ENCODE results near the gene NTRK2.

NTRK2 gene

DNA sequence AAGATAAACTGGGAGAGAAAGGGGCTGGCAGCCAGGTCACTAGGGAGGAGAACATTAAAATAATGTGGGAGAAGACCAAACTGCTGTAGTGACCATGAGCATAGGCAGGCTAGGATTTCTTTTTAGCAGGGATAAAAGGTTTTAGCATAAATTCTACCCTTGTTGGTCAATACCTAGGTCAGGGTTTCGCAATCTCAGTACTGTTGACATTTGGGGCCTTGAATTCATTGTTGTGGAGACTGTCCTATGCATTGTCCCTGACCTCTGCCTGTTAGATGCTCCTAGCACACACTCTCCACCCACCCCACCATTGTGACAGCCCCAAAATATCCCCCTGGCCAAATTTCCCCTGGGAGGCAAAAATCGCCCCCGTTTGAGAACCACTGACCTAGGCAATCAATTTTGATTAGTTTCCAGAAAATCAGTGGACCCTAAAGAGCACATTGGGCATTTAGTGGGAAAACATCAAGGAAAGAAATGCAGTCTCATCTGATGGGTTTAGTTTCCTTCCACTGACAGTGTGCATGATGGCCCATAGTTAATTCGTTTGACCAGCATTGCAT is 181.4 kb downstream of the NTRK2 start:
- Histone ChIP-seq H3K36me3 (ENCODE audit: insufficient read depth, low read length) (no peaks in the 10 kb centered on the region), H3K79me2 (ENCODE audit: insufficient read depth, low read length) (no peaks in the 10 kb centered on the region), H3K4me3 (ENCODE audit: low read depth in 1 of 2, low read length in 2 of 2) (no peak overlapping the region), H4K20me1 (ENCODE audit: insufficient read depth, low read length) (no peaks in the 10 kb centered on the region), H3K4me2 (ENCODE audit: insufficient read depth, low read length) (no peak overlapping the region), H3K27me3 (ENCODE audit: insufficient read depth, low read length, poor library complexity) (peaks cover 4% of the 10 kb centered on the region), H2AFZ (ENCODE audit: low read depth, low read length) (no peak overlapping the region), H3K9ac (ENCODE audit: low read depth, low read length) (no peak overlapping the region), H3K4me1 (ENCODE audit: insufficient read depth, low read length) (no peaks in the 10 kb centered on the region), H3K27ac (ENCODE audit: low read length) (no peak overlapping the region), H3K9me3 (ENCODE audit: insufficient read depth, low read length, severe bottlenecking) (no peaks in the 10 kb centered on the region)
- TF ChIP-seq, protein P1, sequence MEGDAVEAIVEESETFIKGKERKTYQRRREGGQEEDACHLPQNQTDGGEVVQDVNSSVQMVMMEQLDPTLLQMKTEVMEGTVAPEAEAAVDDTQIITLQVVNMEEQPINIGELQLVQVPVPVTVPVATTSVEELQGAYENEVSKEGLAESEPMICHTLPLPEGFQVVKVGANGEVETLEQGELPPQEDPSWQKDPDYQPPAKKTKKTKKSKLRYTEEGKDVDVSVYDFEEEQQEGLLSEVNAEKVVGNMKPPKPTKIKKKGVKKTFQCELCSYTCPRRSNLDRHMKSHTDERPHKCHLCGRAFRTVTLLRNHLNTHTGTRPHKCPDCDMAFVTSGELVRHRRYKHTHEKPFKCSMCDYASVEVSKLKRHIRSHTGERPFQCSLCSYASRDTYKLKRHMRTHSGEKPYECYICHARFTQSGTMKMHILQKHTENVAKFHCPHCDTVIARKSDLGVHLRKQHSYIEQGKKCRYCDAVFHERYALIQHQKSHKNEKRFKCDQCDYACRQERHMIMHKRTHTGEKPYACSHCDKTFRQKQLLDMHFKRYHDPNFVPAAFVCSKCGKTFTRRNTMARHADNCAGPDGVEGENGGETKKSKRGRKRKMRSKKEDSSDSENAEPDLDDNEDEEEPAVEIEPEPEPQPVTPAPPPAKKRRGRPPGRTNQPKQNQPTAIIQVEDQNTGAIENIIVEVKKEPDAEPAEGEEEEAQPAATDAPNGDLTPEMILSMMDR (IDR thresholded peaks at IDR 0.05; ENCODE audit: borderline replicate concordance, extremely low read depth, low read length, poor library complexity, severe bottlenecking), result no peak
- no peak for TF ChIP-seq EZH2 (IDR thresholded peaks at IDR 0.05; ENCODE audit: borderline replicate concordance, low read depth, low read length, severe bottlenecking)
- DNase-seq (no peak), ATAC-seq (ENCODE audit: insufficient read depth, low read depth) (no peak)

DNA sequence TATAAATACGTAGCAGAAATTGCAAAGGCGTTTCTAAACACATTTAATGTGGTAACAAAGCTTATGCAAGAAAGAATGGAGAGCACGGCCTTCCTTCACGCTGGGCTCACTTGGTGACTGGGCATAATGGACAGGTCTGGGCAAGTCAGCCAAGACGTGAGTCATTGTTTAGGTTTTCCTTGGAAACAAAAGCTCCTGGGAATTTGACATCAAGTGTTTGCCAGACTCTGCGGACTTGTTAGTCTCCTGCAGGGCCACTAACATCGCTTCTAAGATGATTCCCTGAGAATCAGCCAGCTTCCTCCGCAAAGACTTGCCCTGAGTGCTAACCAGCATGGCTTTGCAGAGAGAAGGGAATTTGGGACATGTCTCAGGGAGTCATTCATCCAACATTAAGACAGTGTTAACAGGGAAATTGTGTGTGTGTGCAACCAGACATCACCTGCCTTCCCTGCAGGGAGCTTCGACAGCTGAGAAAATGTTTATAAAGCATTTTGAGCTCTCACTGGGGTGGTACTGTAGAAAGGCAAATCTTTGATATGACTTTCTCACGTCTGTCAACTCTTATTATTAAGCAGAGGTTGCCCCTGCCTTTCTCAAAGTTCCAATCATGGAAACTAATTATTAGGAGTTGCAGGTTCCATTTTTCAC is 182.5 kb downstream of the NTRK2 start:
- ATAC-seq (ENCODE audit: insufficient read depth, low read depth) (no peak), DNase-seq (no peak)
- H2AFZ ChIP-seq (ENCODE audit: low read depth, low read length), result no peak overlapping the region
- no peak overlapping the region for H3K27ac ChIP-seq (ENCODE audit: low read length)
- H3K36me3 ChIP-seq (ENCODE audit: insufficient read depth, low read length), result no peaks in the 10 kb centered on the region
- H3K4me1 ChIP-seq (ENCODE audit: insufficient read depth, low read length), result no peaks in the 10 kb centered on the region
- H3K4me3 ChIP-seq (ENCODE audit: low read depth in 1 of 2, low read length in 2 of 2), result no peak overlapping the region
- H4K20me1 ChIP-seq (ENCODE audit: insufficient read depth, low read length), result no peaks in the 10 kb centered on the region
- TF ChIP-seq, protein P1 (IDR thresholded peaks at IDR 0.05; ENCODE audit: borderline replicate concordance, extremely low read depth, low read length, poor library complexity, severe bottlenecking), result no peak
- no peak for TF ChIP-seq EZH2 (IDR thresholded peaks at IDR 0.05; ENCODE audit: borderline replicate concordance, low read depth, low read length, severe bottlenecking)
- H3K79me2 ChIP-seq (ENCODE audit: insufficient read depth, low read length), result no peaks in the 10 kb centered on the region
- H3K9me3 ChIP-seq (ENCODE audit: insufficient read depth, low read length, severe bottlenecking), result no peaks in the 10 kb centered on the region
- H3K27me3 ChIP-seq (ENCODE audit: insufficient read depth, low read length, poor library complexity), result peaks cover 4% of the 10 kb centered on the region
- H3K4me2 ChIP-seq (ENCODE audit: insufficient read depth, low read length), result no peak overlapping the region
- H3K9ac ChIP-seq (ENCODE audit: low read depth, low read length), result no peak overlapping the region

DNA sequence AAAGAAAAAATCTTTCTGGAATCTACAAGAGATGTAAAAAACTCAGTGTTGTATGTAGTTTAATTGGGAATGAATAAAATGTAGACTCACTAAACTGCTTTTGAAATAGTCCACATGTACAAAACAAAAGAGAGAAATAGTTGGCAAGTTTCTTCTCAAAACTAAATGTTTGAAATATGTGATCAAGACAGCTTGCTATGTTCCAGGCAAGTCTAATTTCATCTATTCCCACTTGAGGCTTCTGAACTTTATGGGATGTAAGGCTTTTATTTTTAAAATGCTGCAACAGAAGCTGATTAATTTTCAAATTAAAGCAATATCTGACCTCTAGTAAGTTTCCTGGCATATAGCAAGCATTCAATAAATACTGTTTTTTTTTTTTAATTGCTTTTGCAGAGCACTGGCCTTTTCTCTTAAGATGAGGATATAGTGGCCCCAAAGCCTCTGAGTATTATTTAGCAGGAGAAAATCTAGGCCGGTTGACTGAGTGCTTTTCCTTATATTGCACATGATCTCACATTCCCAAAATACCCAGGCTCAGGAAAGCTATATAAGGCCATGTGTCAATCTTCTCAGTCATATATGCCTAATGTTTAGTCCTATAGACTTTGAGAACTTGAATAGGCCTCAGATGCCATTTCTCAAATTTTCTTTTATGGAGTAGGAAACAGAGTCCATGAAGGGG is 183.2 kb downstream of the NTRK2 start:
- H3K4me2 ChIP-seq (ENCODE audit: insufficient read depth, low read length), result no peak overlapping the region
- H3K9me3 ChIP-seq (ENCODE audit: insufficient read depth, low read length, severe bottlenecking), result no peaks in the 10 kb centered on the region
- H4K20me1 ChIP-seq (ENCODE audit: insufficient read depth, low read length), result no peaks in the 10 kb centered on the region
- H3K4me3 ChIP-seq (ENCODE audit: low read depth in 1 of 2, low read length in 2 of 2), result no peak overlapping the region
- no peak for ATAC-seq (ENCODE audit: insufficient read depth, low read depth)
- H3K4me1 ChIP-seq (ENCODE audit: insufficient read depth, low read length), result no peaks in the 10 kb centered on the region
- H3K36me3 ChIP-seq (ENCODE audit: insufficient read depth, low read length), result no peaks in the 10 kb centered on the region
- H3K9ac ChIP-seq (ENCODE audit: low read depth, low read length), result no peak overlapping the region
- no peak overlapping the region for H3K27ac ChIP-seq (ENCODE audit: low read length)
- no peak for DNase-seq
- H3K27me3 ChIP-seq (ENCODE audit: insufficient read depth, low read length, poor library complexity), result peaks cover 4% of the 10 kb centered on the region
- no peak overlapping the region for H2AFZ ChIP-seq (ENCODE audit: low read depth, low read length)
- TF ChIP-seq EZH2 (IDR thresholded peaks at IDR 0.05; ENCODE audit: borderline replicate concordance, low read depth, low read length, severe bottlenecking), result no peak
- TF ChIP-seq, protein P1 (IDR thresholded peaks at IDR 0.05; ENCODE audit: borderline replicate concordance, extremely low read depth, low read length, poor library complexity, severe bottlenecking), result no peak
- H3K79me2 ChIP-seq (ENCODE audit: insufficient read depth, low read length), result no peaks in the 10 kb centered on the region
